HG03135 (cell line): ENCODE results near the gene TMSB4Y.

Experiments
- ATAC-seq: cut with Tn5 transposase; IDR thresholded peaks from one replicate; pipeline ENCODE4 v1.9.1; 2021; ENCODE audit warnings: mild to moderate bottlenecking, moderate library complexity; ENCODE audit not compliant: unreplicated experiment

TMSB4Y gene

DNA sequence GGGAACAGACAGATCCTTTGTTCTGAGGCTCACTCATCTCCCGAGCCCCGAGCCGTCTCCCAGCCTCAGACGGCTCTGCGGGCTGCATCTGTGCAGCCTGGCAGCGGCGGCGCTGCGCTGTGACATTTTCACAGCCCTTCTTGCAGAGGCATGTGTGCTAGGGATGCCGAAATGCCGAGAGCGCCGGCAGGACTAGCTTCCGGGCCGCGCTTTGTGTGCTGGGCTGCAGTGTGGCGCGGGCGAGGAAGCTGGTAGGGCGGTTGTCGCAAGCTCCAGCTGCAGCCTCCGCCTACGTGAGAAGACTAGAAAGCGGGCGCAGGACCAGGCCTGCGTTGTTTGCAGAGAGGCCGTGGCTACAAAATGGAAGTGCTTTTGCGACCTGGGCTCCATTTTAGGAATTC lies at the start of gene TMSB4Y:
Gene TMSB4Y, plus strand, starts transcription at position 332 of the 401 bp plus-strand sequence.
- no peak for ATAC-seq

DNA sequence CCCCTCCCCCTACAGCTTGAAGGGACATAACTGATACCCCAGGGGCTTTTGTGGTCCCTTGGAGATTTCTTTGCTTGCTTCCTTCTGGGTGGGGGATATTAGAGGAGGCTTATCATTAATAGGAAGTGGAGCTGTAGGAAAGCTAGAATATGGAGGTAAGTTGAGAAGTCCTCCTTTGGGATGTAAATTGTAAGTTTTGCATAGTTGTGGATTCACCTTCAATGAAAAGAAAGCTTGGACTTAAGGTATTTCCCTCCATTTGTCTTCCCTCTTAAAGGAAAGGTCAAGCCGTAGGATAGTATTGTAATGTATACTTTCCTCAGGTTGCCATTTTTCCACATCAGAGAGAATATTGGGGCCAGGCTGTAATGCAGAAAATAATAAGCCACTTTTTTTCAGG lies 39.5 kb upstream of the TMSB4Y start:
- ATAC-seq: no peak

DNA sequence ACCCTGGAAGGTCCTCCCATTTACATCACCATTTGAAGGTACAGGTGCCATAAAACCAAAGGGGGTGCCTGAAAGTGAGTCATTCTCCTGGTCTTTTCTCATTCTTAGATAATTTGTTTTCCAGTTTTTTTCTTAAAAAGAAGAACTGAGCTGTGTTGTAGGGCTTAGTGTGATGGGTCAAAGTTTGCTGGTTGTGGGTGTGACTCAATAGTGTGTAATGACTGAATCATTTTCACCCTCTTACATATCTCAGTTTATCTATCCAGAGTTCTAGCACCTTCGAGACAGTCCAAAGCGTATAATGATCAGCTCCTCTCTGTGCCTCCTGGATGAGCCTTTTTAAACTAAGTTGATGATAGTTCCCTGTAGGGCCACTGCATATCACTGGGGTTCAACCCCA lies 32.6 kb upstream of the TMSB4Y start:
- ATAC-seq: no peak

DNA sequence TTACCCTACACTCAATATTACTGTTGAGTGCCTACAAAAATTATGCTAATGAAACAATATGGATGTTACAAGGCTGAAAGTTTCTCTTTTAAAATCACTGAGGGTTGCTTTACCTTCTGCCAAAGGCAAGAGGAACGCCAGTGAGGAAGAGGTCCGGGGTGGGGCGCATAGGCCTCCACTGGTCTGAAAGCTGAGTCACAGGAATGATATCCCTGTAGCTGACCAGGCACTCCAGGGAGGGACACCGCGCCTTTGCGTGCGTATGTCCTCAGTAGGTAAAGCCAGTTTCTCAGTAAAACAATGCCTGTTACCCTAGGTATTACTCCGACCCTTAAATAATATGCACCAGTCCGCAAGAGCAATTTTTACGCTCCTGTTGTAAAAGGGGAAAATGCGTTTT lies 1.4 kb upstream of the TMSB4Y start:
- ATAC-seq: no peak

DNA sequence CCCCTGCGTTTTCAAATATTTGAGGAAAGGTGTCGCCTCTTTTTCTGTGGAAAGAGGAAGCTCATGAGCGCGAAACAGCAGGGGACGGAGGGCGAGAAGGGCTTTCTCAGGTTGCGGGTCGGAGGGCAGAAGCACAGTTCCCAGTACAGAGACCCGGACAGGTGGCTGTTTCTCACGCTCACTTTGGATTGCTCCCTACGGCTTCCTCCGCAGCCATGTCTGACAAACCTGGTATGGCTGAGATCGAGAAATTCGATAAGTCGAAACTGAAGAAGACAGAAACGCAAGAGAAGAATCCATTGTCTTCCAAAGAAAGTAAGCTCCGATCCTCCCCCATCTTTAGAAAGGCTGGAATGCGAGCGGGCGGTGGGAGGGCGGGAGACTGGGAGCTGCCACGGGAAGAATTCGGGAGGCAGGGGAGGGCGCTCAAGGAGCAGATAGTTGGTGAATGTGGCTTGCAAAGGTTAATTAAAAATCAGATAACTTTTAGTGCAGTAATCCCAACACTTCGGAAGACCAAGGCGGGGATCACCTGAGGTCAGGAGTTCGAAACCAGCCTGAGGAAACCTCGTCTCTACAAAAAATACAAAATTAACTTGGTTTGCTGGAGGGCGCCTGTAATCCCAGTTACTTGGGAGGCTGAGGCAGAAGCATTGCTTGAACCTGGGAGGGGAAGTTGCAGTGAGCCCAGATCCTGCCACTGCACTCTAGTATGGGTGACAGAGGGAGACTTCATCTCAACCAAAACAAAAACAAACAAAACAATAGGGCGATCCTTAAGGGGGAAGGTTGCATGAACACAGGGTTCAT lies 627 bp downstream of the TMSB4Y start:
- ATAC-seq: no peak

DNA sequence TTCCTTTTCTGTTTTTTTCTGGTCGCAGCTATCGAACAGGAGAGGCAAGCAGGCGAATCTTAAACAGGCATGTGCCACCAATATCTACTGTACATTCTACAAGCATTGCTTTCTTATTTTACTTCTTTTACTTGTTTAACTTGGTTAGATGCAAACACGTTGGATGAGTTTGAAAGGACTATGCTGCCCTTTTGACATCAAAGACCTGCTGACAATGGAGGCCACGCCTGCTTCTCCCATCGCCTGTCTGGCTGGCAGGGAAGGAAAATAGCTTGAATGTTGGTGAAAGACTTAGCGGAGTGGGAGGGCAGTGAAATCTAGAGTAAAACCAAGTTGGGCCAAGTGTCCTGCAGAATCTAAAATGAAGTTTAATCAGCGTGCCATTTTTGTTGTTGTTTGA lies 1.5 kb downstream of the TMSB4Y start:
- ATAC-seq: no peak

DNA sequence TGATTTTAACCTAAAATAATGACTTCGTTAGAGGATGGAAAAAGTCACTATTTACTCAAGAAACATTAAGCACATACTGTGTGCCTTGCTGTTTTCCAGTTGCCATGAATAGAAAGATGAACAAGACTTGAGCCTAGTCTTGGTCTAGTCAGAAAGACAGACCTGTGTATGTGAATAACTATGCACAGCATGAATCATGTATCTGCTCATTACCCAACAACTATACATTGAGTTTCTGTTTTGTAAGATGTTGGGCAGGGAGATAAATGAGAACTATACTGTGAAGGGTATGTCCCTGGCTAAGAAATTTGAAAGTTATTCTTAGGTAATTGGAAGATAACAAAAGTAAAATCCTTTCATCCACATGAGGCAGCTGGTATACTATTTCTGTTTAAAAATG lies 4.3 kb downstream of the TMSB4Y start:
- ATAC-seq: no peak

DNA sequence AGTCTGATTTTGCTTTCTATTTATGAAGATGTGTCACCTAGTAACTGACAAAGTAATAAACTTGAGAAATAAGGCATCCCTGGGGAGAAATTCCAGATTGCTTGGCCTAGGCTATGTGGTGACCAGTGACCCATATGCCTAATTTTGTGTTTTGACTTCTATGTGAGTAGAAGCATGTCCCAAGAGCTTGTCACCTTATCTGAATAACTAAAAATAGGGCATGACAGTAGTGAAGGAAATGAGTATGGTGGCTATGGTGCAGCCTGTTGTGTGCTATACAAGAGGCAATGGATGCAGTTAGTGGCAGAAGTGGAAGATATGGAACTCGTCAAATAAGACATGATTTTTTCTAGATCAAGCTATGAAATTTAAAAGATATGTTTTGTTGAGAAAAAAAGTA lies 15.3 kb downstream of the TMSB4Y start:
- ATAC-seq: no peak

DNA sequence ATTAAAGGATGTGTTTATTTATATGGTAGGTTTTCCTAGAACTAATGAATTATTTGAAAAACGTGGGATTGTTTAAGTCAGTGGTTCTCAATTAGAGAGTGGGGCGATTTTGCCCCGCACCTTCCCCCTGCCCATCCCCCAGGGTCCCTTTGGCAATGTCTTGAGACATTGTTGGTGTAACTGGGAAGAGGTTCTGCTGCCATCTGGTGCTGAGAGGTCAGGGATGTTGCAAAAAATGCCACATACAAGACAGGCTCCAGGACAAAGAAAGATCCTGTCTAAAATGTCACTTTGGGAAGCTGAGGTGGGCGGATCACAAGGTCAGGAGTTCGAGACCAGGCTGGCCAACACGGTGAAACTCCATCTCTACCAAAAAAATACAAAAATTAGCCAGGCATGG lies 25.8 kb downstream of the TMSB4Y start:
- ATAC-seq: no peak

DNA sequence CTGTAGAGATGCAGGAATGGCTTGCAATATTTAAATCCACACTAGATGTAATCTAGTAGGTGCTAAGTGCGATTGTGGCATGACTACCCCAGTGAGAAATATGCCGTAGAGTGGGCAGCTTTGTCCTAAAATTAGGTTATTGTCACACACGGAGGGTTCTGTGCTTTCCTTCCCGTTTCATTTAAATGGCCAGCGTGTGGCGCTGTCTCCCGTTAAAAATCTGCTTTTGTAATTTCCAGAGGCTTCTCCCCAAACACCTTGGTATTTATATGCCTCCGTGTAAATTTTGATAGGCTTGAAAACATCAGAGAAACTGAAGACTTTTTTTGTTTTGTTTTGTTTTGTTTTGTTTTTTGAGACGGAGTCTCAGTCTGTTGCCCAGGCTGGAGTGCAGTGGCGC lies 34.9 kb downstream of the TMSB4Y start:
- ATAC-seq: no peak

DNA sequence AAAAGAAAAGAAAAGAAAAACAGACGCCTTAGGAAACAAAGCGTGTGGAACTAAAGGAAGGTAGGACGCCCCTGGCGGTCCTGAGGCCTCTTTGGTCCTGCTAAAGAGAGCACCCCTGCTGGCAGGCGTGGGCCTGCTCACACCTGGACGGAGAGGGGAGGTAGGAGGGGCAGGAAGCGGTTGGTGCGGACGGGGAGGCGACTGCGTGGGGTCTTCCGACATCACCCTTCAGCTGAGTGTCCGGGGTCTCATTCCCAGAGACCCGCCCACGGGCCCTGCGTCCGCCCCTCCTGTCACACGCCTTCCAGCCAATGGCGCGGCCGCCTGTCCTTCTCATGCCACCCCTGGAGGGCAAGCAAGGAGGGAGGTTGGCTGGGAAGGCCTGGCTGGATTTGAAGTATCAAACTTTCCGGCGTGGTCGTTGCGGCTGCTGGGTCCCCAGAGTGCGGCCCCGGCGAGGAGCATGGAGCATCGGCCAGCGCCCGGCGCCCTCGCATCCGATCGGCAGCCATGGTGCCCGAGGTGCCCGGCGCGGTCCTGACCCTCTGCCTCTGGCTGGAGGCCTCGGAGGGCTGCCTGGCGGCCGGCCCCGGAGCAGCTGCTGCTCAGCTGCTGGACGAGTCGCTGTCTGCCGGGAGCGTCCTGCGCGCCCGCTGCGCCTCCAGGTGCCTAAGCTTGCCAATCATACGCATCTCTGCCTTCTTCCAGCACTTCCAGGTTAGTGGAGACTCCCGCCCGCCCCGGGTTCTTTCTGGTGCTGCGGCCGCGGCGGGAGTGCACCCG lies 47.8 kb downstream of the TMSB4Y start:
- no peak for ATAC-seq

DNA sequence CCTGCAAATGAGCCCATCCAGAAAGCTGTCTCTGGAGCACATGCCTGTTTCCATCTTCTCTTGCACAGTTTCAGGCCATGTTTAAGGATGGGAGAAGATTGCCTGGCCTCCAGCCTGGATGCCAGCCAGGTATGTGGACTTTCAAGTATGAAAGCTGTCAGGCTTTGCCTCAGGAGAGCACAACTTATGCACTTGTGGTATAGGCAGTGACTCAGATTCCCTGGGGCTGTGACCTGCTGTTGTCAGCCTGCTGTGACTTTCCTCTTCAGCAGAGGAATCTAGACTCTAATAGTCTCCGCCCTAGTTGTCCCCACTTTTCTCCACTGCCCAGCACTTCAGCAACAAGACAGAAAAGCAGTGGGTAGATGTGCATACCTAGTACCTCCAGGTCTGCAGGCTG lies 51.0 kb downstream of the TMSB4Y start:
- no peak for ATAC-seq
